ENCODE results near the gene ATP6V1A. TPM values are rescaled to one million over a fixed set of nuclear protein-coding genes. Genes with fewer than 3 reads are reported as not detected.

Gene ATP6V1A
- polyA plus RNA-seq, 1 donor from 2014 or later = 225 TPM

DNA sequence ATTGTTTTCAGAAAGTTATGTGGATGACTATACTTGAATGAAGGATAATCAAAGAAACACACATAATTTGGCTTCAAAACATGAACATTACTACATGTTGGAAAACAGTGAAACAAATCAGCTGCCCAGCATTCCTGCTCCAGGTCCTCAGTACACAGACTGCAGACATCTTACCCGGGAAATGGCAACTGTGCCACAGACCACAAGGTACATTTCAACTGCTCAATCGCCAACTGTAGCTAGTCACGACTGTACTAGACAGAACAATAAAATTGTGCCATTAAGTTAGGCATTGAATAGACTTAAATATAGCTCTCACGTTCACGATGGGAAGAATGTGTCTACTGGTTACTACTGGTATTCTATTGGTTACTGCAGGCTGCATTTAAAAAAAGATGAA lies 5.7 kb upstream of the ATP6V1A start:
- peaks cover 82% of the 10 kb centered on the region for H3K79me2 ChIP-seq (replicated peaks; ENCODE audit: insufficient read depth, low read length)
- H3K27ac ChIP-seq (ENCODE audit: low read length) = no peak overlapping the region
- peaks cover 4% of the 10 kb centered on the region for H3F3A ChIP-seq (ENCODE audit: insufficient read depth, low read length, poor library complexity, severe bottlenecking)
- H3K27me3 ChIP-seq (ENCODE audit: insufficient read depth, low read depth, low read length) = no peaks in the 10 kb centered on the region
- no peaks in the 10 kb centered on the region for H3K9me2 ChIP-seq (ENCODE audit: insufficient read depth, low read length)
- TF ChIP-seq RAD21 (conservative IDR thresholded peaks at IDR 0.05) (no peak), TAF1 (IDR thresholded peaks at IDR 0.05; ENCODE audit: low read depth) (no peak), MXI1 (conservative IDR thresholded peaks at IDR 0.05; ENCODE audit: poor library complexity, severe bottlenecking) (no peak), POLR2AphosphoS5 (IDR thresholded peaks at IDR 0.05) (no peak), EP300 (conservative IDR thresholded peaks at IDR 0.05; ENCODE audit: poor library complexity, severe bottlenecking) (no peak), EZH2 (IDR thresholded peaks at IDR 0.05; ENCODE audit: borderline replicate concordance, insufficient read depth, low read length, poor library complexity, severe bottlenecking) (no peak), SMC3 (conservative IDR thresholded peaks at IDR 0.05; ENCODE audit: poor library complexity) (no peak)
- TF ChIP-seq, protein P1, sequence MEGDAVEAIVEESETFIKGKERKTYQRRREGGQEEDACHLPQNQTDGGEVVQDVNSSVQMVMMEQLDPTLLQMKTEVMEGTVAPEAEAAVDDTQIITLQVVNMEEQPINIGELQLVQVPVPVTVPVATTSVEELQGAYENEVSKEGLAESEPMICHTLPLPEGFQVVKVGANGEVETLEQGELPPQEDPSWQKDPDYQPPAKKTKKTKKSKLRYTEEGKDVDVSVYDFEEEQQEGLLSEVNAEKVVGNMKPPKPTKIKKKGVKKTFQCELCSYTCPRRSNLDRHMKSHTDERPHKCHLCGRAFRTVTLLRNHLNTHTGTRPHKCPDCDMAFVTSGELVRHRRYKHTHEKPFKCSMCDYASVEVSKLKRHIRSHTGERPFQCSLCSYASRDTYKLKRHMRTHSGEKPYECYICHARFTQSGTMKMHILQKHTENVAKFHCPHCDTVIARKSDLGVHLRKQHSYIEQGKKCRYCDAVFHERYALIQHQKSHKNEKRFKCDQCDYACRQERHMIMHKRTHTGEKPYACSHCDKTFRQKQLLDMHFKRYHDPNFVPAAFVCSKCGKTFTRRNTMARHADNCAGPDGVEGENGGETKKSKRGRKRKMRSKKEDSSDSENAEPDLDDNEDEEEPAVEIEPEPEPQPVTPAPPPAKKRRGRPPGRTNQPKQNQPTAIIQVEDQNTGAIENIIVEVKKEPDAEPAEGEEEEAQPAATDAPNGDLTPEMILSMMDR (IDR thresholded peaks at IDR 0.05; ENCODE audit: poor library complexity, severe bottlenecking) = no peak
- TF ChIP-seq, protein P2, sequence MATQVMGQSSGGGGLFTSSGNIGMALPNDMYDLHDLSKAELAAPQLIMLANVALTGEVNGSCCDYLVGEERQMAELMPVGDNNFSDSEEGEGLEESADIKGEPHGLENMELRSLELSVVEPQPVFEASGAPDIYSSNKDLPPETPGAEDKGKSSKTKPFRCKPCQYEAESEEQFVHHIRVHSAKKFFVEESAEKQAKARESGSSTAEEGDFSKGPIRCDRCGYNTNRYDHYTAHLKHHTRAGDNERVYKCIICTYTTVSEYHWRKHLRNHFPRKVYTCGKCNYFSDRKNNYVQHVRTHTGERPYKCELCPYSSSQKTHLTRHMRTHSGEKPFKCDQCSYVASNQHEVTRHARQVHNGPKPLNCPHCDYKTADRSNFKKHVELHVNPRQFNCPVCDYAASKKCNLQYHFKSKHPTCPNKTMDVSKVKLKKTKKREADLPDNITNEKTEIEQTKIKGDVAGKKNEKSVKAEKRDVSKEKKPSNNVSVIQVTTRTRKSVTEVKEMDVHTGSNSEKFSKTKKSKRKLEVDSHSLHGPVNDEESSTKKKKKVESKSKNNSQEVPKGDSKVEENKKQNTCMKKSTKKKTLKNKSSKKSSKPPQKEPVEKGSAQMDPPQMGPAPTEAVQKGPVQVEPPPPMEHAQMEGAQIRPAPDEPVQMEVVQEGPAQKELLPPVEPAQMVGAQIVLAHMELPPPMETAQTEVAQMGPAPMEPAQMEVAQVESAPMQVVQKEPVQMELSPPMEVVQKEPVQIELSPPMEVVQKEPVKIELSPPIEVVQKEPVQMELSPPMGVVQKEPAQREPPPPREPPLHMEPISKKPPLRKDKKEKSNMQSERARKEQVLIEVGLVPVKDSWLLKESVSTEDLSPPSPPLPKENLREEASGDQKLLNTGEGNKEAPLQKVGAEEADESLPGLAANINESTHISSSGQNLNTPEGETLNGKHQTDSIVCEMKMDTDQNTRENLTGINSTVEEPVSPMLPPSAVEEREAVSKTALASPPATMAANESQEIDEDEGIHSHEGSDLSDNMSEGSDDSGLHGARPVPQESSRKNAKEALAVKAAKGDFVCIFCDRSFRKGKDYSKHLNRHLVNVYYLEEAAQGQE (IDR thresholded peaks at IDR 0.05; ENCODE audit: borderline replicate concordance) = no peak
- H3K36me3 ChIP-seq (ENCODE audit: insufficient read depth, low read length) = no peaks in the 10 kb centered on the region
- no peak overlapping the region for H3K9ac ChIP-seq (ENCODE audit: low read length)
- no peaks in the 10 kb centered on the region for H4K20me1 ChIP-seq (ENCODE audit: insufficient read depth)
- no peaks in the 10 kb centered on the region for H3K9me3 ChIP-seq (ENCODE audit: low read length)
- H3K4me3 ChIP-seq (ENCODE audit: low read length) = no peak overlapping the region
- H2AFZ ChIP-seq (ENCODE audit: low read depth, low read length) = no peak overlapping the region
- H3K4me2 ChIP-seq (ENCODE audit: low read length) = no peak overlapping the region

DNA sequence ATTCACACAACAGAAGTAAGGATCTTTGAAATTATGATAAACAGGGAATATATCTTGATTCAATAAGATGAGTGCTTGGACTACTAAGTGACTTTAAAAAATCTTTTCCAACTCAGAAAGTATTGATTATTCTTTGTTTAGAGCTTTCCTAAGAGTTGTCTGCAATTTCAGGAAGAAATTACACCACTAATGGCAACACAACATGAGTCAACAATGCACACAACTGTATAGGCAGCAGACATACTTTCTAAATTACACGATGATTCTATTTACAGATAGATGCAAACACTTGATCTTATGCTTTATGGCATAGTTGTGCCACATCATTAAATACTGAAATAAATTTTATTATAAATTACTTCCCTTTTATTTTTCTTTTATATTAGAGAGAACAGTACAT lies 5.2 kb upstream of the ATP6V1A start:
- Histone ChIP-seq H2AFZ (ENCODE audit: low read depth, low read length) (no peak overlapping the region), H3K79me2 (replicated peaks; ENCODE audit: insufficient read depth, low read length) (peaks cover 77% of the 10 kb centered on the region), H3K4me2 (ENCODE audit: low read length) (no peak overlapping the region), H3K4me3 (ENCODE audit: low read length) (no peak overlapping the region), H3K36me3 (ENCODE audit: insufficient read depth, low read length) (no peaks in the 10 kb centered on the region), H3K9me3 (ENCODE audit: low read length) (no peaks in the 10 kb centered on the region), H4K20me1 (ENCODE audit: insufficient read depth) (no peaks in the 10 kb centered on the region), H3K27me3 (ENCODE audit: insufficient read depth, low read depth, low read length) (no peaks in the 10 kb centered on the region), H3F3A (ENCODE audit: insufficient read depth, low read length, poor library complexity, severe bottlenecking) (peaks cover 4% of the 10 kb centered on the region), H3K9ac (ENCODE audit: low read length) (no peak overlapping the region), H3K9me2 (ENCODE audit: insufficient read depth, low read length) (no peaks in the 10 kb centered on the region), H3K27ac (ENCODE audit: low read length) (no peak overlapping the region)
- TF ChIP-seq, protein P1 (IDR thresholded peaks at IDR 0.05; ENCODE audit: poor library complexity, severe bottlenecking) = no peak
- TF ChIP-seq EP300 (conservative IDR thresholded peaks at IDR 0.05; ENCODE audit: poor library complexity, severe bottlenecking) = no peak
- TF ChIP-seq MXI1 (conservative IDR thresholded peaks at IDR 0.05; ENCODE audit: poor library complexity, severe bottlenecking) = no peak
- no peak for TF ChIP-seq SMC3 (conservative IDR thresholded peaks at IDR 0.05; ENCODE audit: poor library complexity)
- TF ChIP-seq, protein P2 (IDR thresholded peaks at IDR 0.05; ENCODE audit: borderline replicate concordance) = no peak
- no peak for TF ChIP-seq RAD21 (conservative IDR thresholded peaks at IDR 0.05)
- TF ChIP-seq POLR2AphosphoS5 (IDR thresholded peaks at IDR 0.05) = no peak
- TF ChIP-seq TAF1 (IDR thresholded peaks at IDR 0.05; ENCODE audit: low read depth) = no peak
- TF ChIP-seq EZH2 (IDR thresholded peaks at IDR 0.05; ENCODE audit: borderline replicate concordance, insufficient read depth, low read length, poor library complexity, severe bottlenecking) = no peak

Measured in neural cell (in vitro differentiated cells).